ENCODE data around the gene HCRTR1. TPM values are rescaled to one million over a fixed set of nuclear protein-coding genes. Genes with fewer than 3 reads are reported as not detected.

The HCRTR1 gene
- not detected for polyA plus RNA-seq (2013, experiment 1 of 2; ENCODE audit: insufficient read length)
- polyA plus RNA-seq (2013, experiment 2 of 2; ENCODE audit: insufficient read length): not detected

DNA sequence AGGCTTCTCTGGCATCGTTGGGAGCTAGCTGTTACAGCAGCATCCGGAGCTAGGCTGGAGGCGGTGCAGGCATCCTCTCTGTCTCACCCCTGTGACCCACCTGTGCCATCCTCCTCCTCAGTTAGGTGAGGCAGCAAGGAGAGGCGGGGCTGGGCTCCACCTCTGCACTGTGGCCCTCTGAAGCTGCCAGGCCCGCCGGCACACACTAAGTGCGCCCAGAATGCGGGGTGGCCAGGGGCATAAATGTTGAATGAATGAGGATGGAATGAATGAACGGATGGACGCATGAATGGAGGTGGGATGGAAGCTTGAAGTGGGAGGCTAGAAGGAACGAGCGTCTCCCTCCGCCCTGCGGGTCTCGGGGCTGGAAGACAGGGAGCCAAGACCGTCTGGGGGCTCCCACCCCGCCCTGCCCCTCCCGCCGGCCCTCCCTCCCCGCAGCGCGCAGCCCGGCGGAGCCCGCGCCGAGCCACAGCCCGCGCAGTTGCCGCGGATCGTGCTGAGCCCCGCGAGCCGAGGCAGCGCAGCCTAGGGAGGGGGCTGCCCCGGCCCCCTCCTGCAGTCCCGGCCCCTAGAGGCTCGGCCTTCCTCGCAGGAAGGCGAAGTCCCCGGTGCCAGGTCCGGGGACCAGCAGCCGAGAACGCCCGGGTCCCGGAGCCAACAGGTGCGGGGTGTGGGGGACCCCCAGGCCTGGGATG lies at the start of gene HCRTR1:
Gene HCRTR1 (plus strand): TSS at position 472 of the 698 bp plus-strand sequence. CDS start 1,504 bp downstream, outside the sequence.
- DNase-seq: no peak

DNA sequence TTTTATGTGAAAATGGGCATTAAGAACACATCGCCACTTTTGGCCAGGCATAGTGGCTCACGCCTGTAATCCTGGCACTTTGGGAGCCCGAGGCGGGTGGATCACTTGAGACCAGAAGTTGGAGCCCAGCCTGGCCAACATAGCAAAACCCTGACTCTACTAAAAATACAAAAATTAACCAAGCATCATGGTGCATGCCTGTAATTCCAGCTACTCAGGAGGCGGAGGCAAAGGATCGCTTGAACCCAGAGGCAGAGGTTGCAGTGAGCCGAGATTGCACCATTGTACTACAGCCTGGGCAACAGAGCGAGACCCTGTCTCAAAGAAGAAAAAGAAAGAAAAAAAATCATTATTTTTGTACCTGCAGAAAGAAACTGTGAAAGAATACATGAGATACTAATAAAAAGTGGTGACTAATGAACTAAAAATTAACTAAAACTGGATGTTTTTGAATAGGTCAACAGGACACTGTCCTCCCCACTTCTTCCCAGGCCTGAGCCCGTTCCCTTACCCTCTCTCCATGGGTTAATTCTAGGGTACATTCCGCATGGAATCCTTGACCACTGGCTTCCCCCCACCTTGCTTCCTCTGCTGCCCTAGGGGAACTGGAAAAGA lies 49.4 kb upstream of the HCRTR1 start:
- DNase-seq: peak; percentile 25

DNA sequence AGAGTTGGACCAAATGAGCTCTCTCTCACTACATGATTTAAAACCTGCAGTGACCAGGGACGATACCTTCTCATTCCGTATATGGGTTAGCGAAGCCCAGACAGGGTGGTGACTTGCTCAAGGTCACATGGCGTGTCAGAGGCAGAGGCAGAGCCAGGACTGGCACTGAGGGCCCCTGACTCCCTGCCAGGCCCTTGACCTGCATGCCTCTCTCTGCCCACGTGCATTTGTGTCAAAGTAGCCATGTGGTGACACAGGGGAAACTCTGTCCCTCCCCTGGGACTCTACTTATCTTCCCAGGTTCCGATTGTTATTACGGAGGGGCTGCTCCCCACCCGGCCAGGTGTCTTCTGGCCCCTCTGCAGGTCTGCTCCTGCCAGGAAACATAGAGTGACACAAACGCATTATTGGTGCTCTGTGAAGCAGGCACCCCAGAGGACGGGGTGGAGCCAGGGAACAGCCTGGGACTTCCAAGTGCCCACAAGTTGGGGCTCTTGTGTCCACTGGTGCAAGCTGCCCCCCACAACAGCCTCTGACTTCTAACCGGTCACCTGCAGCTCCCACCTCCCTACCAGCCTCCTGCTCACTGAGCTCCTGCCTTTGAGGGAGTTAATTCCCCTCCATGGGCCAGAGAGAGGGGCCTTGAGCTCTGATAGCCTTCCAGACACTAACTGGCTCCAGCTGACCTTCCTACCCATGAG lies 48.4 kb upstream of the HCRTR1 start:
- no peak for DNase-seq

DNA sequence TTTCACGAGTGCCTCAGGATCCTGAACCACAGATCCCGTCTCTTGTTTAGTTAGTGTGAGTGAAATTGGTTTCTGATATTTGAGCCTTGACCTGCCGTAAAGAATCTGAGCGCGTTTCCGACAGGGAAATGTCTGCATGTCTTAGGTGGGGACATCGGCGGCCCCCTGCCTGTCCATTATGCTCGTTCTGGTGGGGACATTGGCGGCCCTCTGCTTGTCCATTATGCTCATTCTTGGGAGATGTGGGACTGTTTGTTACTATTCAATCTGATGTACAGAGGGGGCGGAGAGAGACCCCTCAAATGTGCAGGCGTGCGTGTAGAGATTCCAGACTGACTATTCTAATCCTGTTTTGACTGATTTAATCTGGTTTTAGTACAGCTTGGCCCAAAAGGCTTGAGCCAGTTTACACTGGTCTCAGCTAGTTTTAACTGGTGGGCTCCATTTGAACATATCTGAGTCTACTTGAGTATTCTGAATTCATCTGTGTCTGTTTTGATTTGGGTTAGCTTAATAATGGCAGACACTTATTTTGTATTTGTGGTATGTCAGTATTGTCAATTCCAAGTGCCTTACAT lies 47.8 kb upstream of the HCRTR1 start:
- no peak for DNase-seq

DNA sequence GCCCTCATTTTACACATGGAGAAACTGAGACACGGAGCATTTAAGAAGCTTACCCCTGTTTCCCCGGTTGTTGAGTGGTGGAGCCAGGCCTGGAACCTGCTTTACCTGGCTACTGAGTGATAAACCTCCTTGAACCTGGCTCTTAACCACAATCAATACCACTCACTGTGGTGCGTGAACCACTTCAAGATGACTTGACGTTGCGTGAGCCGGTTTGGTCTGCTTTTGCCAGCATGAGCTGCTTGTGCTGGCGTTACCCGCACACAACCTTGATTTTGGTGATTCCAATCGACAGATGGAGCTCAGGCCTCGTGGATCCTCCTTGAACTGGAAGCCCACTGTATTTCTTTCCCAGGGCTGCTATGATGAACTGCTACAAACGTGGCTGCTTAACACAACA lies 47.3 kb upstream of the HCRTR1 start:
- no peak for DNase-seq

DNA sequence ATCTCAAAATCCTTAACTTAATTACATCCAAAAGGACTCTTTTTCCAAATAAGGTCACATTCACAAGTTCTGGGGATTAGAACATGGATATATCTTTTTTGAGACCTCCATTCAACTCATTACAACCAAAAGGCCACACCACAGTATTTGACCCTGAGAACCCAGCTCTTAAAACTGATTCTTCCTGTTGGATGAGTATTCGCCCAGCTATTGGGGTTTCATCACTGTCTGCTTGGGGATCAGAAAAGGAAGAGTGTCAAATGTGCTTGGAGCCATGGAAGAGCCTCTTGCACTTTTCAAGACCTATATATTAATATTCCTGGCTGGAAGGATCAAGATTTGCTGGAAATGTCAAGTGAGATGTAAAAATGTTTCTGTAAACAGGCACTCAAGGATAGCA lies 46.6 kb upstream of the HCRTR1 start:
- DNase-seq: no peak

DNA sequence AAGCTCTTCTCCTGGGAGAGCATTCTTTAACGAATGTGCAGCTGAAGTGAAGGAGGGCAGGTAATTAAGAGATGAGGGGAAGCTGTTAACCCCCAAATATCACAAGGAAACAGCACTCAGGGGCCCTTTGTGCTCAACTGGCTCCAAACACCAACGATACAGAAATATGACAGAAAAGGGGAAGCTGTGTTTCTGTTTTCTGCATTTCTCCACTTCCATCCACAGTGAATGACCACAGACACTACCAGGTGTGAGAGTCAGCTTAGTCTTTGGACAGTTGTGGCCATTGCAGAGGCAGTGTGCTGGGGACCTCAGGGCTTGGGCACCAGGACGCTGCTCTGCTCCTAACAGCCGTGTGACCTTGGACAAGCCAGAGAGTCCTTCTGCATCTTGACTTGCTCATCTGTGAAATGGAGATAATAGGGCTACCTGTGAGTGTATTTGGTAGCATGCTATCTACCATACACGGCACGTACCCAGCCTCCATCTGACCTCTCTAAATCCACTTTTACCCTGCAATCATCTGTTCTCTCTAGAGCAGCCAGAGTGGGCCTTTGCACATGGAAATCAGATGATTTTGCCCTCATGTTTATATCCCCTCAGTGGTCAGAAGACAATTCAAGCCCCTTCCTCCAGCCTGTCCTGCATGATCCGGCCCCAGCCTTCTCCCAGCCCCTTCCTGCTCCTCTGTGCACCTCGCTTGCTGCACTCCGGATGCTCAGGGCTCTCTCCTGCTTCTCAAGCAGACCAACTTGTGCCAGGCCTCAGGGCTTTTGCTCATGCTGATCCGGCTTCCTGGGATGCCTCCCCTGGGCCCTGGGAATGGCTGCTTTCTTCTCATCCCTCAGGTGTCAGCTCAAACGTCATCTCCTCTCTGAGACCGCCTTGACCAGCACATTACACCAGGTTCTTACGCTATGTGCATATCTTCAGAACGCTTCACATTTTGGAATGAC lies 45.9 kb upstream of the HCRTR1 start:
- DNase-seq: no peak

DNA sequence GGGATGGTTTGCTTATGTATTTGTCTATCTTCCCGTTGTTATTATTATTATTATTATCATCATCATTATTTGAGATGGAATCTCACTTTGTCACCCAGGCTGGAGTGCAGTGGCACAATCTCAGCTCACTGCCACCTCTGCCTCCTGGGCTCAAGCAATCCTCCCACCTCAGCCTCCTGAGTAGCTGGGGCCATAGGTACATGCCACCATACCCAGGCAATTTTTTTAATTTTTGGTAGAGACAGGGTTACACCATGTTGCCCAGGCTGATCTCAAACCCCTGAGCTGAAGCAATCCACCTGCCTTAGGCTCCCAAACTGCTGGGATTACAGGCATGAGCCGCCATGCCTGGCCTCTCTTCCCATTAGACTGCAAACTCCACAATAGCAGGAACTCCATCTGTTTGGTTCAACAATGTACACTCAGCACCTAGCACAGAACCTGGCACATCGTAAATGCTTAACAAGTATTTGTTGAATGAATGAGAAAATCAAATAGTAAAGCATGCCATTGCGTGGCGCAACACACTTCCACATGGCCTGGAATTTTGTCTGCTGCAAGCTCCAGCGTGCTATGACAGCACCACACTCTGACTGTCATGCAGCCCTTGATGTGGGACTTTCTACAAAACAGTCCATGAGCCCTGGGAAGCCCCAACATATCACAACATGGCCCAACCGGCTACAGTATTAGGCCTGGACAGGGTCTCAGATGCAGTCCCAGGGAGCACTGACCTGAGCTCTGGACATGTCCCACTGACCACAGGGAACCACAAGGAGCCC lies 45.0 kb upstream of the HCRTR1 start:
- DNase-seq: peak; percentile 38

DNA sequence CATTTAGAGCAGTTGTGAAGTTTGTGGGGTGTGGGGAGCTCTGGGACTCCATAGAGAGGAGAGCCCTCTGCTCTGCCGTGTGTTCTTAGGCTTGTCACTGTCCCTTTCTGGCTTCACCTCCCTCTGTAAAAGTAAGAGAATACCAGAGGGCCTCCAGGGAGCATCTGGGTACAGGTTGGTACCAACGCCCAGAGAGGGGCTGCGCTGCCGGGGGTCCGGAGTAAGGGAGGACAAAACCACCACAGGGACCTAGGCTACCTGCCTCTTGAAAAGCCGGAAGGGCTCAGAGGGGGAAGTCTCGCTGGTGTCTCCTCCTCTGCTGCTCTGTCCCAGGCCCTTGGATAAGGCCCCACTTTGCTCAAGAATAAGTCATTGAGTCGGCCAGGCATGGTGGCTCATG lies 44.2 kb upstream of the HCRTR1 start:
- DNase-seq: no peak

DNA sequence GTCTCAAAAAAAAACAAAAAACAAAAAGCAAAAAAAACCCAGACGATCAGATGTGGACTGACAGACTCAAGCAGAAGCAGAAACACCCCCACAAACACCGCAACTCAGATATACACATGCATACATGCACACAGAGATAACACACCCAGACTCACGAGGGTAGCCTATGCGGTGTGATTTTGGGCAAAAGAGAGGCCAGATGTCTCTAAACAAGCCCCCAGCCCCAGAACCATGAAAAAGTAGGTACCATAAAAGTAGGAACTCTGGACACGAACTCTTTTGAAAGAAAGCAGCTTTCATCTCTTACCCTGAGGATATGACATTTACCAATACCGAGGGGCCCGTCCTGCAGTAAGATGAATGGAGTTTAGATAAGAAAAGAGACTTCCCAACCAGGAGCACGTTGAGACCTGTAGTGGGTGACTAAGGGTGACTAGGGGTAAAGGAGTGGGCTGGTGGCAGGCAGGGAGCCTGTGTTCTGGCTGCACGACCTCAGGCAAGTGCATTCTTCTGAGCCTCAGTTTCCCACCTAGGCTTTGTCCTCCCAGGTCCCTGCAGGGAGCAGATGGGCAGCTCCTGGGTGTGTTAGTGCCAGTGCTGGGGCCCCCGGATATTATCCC lies 42.6 kb upstream of the HCRTR1 start:
- DNase-seq: no peak

DNA sequence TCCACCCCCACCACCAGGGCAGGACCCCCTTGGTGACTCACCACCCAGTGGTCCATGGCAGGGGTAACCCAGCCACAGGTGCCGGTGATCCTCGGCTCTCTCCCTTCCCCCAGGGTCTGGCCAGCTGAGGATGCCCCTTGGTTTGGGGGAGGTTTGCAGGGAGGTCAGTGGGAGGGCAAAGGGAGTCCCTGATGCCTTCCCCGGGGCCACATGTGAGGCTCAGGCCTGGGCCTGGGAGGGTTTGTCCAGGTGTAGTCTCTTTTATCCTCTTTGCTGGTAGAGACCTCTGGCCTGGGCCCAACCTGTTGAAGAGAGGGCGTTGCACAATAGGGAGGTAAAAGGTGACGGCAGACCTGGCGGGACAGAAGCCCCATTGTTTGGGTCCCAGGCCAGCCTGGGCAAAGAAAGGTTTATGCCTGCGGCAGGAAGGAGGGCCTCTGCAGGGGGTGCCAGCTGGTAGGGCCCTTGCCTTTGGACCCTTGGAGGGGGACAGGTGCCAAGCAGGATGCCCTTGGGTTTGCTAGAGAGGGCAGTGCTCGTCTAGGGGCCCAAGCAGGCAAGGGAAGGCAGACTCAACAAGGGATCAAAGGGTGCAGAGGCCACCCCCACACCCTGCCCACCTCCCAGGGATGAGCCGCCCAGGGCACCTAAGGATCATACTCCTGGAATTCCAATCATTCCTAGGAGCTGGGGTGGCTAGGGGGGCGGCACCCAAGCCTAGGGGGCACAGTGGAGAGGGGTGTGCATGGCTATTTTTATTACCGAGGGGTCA lies 41.9 kb upstream of the HCRTR1 start:
- DNase-seq: no peak

DNA sequence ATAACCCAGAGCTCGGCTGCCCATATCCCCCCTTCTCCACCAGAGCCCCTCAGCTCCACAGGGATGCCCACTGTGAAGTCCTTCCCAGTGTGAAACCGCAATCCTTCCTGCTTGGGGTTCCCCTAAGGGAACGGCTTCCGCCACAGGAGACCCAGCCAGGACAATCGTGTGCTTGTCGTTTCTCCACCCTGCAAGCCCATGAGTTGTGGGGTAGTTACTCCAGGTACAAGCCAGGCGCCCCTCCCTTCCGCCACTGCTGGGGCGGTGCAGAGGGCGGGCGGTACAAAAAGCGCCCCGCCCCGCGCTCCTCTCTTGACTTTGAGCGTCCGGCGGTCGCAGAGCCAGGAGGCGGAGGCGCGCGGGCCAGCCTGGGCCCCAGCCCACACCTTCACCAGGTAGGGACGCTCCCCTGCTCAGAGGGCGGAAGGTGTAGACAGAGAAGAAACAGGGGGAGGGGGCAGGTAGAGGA lies 41.3 kb upstream of the HCRTR1 start, which contains the start of gene TINAGL1:
Gene TINAGL1 (plus strand): TSS at position 315 of the 469 bp plus-strand sequence. CDS start 634 bp downstream, outside the sequence.
- DNase-seq: no peak

DNA sequence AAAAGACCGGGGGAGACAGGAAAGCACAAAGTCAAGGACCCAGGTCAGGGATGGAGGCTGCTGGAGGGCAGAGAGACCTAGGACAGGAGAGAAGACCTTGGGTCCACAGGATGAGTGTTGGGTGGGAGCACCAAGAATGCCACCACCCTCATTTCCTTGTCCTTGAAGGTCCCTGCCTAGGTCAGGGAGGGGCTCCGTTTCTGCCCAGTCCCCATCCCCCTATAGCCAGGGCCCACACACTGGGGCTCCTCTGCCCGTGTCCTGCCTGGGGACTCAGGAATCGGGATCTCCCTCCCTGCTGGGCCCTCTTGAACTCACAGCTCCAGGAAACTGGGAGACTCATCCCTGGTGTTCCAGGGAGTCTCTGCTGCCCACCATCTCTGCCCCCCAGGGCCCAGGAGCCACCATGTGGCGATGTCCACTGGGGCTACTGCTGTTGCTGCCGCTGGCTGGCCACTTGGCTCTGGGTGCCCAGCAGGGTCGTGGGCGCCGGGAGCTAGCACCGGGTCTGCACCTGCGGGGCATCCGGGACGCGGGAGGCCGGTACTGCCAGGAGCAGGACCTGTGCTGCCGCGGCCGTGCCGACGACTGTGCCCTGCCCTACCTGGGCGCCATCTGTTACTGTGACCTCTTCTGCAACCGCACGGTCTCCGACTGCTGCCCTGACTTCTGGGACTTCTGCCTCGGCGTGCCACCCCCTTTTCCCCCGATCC lies 40.6 kb upstream of the HCRTR1 start:
- no peak for DNase-seq

DNA sequence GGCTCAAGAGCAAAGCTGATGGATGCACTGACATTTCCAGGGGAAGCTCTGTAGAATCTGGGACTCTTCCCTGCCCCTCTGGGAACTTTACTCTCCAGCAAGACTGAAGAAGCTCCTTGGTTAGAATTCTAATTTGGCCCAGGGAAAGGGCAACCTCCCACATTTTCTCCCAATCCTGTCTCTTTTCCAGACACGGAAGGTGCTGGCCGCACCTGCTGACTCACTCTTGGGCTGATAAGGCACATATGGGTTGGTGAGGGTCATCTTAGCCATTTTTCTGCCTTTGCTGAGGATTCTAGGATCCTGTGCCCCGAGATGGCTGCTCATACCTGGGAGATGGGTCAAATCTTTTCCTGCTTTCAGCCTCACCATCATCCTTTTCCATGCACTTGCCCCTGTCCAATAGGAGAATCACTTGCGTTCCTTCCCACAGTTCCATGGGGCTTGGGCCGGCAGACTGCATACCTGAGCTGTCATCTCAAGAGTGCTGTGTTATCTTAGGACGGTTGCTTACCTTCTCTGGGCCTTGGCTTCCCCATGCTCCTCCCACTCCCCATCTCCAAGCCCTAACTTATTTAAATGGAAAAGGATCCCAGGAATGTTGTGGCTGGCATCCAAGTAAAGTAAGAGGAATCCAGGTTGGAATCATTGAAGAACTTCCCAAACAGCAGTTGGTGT lies 39.8 kb upstream of the HCRTR1 start:
- peak; percentile 74 for DNase-seq

DNA sequence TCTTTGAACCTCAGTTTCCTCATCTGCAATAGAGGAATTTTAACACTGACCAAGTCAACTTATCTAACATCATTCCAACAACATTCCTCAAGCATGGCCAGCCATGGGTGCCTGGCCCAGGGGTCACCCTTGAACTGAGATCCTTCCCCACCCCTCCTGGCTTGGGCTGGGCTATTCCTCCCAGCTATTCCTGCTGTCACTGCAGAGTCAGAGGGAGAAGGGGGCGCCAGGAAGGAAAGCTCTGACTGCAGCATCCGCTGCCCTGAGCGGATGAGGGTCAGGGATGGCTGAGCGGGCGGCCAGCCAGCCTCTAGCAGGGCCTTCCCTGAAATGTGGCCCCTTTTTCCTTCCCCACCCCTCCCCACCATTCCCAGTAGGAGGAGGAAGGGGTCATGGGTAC lies 38.1 kb upstream of the HCRTR1 start:
- no peak for DNase-seq

DNA sequence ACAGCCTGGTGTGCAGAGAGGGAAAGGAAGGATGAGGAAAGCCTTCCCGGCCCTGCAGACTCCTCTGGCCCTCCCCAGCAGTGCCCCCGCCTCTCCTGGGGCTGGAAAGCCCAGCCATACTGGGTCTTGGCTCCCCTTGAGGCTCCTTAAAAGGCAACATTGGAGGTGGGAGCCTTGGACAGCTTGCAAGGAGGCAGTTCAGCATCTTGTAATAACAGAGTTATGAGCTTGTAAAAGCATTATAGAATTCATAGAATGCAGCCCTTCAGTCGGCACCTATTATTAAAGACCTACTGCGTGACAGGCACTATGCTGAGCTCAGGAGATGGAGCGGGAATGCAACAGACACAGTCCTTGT lies 37.0 kb upstream of the HCRTR1 start:
- DNase-seq: peak; percentile 66

DNA sequence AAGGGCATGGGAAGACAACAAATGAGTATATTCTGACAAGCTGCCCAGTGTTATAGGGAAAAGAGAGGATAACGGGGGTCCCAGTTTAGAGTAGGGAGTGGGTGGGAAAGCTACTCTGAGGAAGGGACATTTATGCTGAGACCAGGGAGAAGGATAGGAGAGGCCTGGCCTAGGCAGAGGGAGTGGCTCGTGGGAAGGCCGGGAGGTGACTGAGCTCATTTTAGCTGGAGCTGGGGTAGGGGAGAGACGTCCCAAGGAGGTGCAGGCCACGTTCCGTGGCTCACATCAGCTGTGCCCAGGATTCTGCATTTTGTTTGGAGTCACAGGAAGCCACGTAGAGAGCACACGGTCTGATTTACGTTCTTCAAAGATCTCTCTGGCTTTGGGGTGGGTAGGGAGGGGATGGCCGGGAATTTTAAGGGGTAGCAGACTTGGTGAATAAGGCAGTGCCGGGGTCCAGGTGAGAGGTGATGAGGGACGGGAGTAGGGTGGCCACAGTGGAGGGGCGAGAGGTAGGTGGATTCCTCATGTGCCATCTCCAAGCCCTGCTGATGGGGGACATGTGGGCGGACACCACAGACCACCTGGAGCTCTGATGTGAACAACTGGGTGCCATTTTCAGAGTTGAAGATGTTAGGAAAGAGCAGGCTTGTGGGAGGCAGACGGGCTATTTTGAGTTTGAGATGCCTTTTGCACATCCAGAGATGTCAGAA lies 36.4 kb upstream of the HCRTR1 start:
- no peak for DNase-seq

Data from fibroblast of skin of abdomen (primary cell).